GM18499 (cell line): ENCODE results near the gene FOSB.

Experiments
- ATAC-seq: cut with Tn5 transposase; IDR thresholded peaks from one replicate; pipeline ENCODE4 v1.9.1; 2021; ENCODE audit warnings: moderate number of reproducible peaks; ENCODE audit not compliant: insufficient read depth, unreplicated experiment

Gene FOSB

DNA sequence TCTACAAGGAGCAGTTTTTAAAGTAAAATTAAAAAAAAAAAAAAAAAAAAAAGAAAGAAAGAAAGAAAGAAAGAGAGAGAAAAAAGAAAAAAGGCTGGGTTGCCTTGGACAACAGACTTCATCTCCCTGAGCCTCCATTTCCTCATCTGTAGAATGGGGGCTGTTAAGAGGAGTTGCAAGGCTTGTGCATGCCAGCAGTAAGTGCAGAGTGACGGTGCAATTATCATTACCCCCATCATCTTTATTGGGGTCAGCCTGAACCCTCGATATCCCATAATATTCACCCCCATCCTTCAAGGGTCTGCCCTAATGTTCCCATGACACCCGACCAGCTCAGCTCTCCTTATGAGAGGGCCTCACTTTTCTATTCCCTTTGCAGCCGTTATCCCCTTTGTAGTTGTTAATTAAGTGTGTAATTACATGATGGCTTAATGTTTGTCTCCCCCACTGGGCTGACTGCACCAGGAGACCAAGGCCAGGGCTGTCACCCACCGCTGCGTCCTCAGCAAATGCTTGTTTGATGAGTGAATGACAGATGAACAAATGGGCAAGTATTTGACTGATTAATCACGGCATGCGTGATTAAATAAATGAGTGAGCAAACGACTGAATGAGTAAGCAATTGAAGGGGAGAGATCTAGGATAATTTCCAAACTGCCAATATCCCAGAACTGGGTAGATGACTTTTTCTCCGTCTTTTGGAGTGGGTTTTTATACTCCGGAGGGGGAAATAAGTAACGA is 10.1 kb downstream of the FOSB start:
- ATAC-seq: no peak

- ATAC-seq: peak; percentile 70
Measured at GRCh38 chr19:45478454-45479238, 10.8 kb downstream of the FOSB start.

DNA sequence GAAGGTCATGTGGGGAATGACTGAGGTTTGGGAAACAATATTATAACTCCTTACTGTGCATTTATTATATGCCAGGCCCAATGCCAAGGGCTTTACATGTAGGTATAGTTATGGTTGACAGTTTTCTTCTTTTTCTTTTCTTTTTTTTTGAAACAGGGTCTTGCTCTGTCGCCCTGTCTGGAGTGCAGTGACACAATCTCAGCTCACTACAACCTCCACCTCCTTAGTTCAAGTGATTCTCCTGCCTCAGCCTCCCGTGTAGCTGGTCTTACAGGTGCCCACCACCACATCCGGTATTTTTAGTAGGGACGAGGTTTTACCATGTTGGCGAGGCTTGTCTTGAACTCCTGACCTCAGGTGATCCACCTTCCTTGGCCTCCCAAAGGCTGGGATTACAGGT is 15.2 kb downstream of the FOSB start:
- ATAC-seq: no peak

- ATAC-seq: no peak
Measured at GRCh38 chr19:45484273-45484945, 16.6 kb downstream of the FOSB start.

DNA sequence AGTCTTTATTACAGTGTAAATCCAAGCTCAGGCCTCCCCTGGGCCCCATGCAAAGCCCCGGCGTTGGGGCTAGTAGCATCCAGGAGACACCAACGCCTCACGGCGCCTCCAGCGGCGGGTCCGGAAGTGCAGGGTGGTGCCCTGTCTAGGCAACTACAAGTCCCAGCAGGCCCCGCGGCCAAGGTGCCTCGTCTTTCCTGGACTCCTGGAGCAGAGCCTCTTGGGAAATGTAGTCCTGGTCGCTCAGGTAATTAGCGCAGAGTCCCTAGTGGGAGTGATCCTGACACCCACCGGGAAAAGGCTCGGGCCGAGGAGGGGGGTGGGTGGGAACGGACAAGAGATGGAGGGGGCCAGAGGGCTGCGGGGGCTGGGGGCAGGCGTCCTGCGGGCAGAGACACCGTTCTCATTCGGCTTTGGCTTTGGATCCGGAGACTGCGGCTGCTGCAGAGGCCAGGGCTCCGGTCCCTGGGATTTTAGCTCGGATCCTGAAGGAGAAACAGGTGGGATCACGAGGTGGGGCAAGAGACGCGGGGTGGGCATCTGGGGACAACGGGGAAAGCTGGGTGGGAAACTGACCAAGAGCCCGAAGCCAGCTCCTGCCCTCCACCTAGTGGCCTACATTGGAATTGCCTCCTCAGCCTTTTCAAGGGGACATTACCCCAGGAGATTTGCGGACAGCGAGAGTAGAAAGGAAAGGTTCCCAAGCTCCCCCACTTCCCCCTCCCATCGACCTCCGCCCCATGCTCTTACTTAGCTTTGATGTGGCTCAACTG is 17.7 kb downstream of the FOSB start:
- ATAC-seq: peak; percentile 52

- ATAC-seq: no peak
Measured at GRCh38 chr19:45488708-45489107, 20.9 kb downstream of the FOSB start.

DNA sequence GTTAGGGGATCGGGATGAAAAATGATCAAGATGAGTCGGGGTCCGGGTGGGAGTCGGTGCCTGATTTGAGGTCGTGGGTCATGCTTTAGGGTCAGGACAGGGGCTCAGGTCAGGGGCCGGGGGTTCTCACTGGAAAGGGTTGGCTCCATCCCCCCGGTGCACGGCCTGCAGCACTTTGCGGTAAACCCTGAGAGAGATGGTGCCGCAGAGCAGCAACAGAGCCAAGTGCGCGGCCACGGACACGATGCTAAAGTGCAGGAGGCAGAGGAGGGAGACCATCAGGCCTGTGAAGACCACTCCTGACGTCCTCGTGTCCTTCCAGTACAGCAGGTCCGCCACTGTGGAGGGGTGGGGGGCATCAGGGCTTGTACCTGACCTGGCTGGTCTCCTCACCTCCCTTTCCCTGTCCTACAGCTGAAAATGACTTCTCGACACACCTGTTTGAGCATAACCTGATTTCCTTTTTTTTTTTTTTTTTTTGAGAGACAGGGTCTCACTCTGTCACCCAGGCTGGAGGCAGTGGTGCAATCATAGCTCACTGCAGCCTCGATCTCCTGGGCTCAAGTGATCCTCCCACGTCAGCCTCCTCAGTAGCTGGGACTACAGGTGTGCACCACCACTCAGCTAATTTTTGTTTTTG is 21.5 kb downstream of the FOSB start:
- ATAC-seq: no peak

DNA sequence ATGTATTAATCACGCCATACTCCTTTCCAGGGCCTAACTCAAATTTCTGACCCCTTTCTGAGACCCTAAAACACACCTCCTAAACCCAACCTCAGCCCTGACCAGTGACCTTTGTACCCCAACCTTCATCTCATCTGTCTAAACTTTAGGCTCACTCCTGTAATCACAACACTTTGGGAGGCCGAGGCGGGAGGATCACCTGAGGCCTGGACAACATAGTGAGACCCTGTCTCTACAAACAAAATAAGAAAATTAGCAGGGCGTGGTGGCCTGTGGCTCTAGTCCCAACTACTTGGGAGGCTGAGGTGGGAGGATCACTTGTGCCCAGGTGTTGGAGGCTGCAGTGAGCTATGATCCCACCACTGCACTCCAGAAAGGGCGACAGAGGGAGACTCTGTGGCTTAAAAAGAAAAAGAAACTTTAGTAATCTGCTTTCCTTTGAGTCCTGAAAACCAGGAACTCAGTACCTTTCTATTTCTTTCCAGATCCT is 24.4 kb downstream of the FOSB start:
- no peak for ATAC-seq

- ATAC-seq: no peak
Measured at GRCh38 chr19:45492627-45493470, 25.1 kb downstream of the FOSB start.

GRCh38 chr19:45494261-45494916 is 26.6 kb downstream of the FOSB start:
- ATAC-seq: no peak

- ATAC-seq: no peak
Measured at GRCh38 chr19:45495178-45495577, 27.4 kb downstream of the FOSB start.

GRCh38 chr19:45496349-45496953 is 28.7 kb downstream of the FOSB start:
- ATAC-seq: no peak

GRCh38 chr19:45497791-45498190 is 30.0 kb downstream of the FOSB start:
- ATAC-seq: no peak

DNA sequence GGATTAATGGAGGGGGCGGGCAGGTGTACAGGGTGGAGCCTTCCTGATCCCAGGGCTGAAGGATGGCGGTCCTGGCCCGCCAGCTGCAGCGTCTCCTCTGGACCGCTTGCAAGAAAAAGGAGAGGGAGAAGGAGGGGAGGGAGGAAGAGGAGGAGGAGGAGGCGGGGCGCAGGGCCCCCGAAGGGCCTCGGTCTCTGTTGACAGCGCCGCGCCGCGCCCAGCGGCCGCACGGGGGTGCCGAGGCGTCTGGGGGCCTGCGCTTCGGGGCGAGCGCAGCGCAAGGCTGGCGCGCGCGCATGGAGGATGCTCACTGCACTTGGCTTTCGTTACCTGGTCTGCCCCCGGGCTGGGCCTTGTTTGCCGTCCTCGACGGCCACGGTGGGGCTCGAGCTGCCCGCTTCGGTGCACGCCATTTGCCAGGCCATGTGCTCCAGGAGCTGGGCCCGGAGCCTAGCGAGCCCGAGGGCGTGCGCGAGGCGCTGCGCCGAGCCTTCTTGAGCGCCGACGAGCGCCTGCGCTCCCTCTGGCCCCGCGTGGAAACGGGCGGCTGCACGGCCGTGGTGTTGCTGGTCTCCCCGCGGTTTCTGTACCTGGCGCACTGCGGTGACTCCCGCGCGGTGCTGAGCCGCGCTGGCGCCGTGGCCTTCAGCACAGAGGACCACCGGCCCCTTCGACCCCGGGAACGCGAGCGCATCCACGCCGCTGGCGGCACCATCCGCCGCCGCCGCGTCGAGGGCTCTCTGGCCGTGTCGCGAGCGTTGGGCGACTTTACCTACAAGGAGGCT is 30.8 kb downstream of the FOSB start, which contains the start of gene PPM1N:
Gene PPM1N, plus strand, starts transcription at position 33 of the 785 bp plus-strand sequence. Its CDS starts 30 bp downstream, at position 63.
- no peak for ATAC-seq

- no peak for ATAC-seq
Measured at GRCh38 chr19:45499196-45500180, 31.7 kb downstream of the FOSB start.
